Forelimb muscle (tissue), 1 donor: ENCODE results near the gene PDIA2. TPM values are rescaled to one million over a fixed set of nuclear protein-coding genes. Genes with fewer than 3 reads are reported as not detected.
"Not testable (repeated sequence)": the region's sequence is repeated elsewhere in the genome, so short reads cannot be mapped to it uniquely, and the experiment has no call there.

Experiments used
- DNase-seq: peaks from one replicate; pipeline ENCODE4 v3.0.0-alpha.2; 2013; ENCODE audit warnings: low read depth
- polyA plus RNA-seq: library from polyadenylated mRNA; unstranded; fragments of 120-200 nt; gene quantifications from one replicate; pipeline ENCODE4 v1.2.1, GENCODE V29; 2013; ENCODE audit not compliant: insufficient read length

The PDIA2 gene
- polyA plus RNA-seq = 0.68 TPM

GRCh38 chr16:283033-283805 lies at the start of gene PDIA2:
PDIA2 (plus strand) TSS chr16:283164; CDS start chr16:283170, 6 bp downstream.
- DNase-seq = no peak

GRCh38 chr16:234468-235305 lies 48.3 kb upstream of the PDIA2 start, which contains the start of gene FAM234A:
FAM234A (plus strand) TSS chr16:234821; CDS start chr16:254414, 19,593 bp downstream.
- peak; percentile 77 for DNase-seq

GRCh38 chr16:239948-240277 lies 43.1 kb upstream of the PDIA2 start:
- DNase-seq = no peak

GRCh38 chr16:240559-240958 lies 42.4 kb upstream of the PDIA2 start:
- DNase-seq = no peak

- no peak for DNase-seq
Measured at GRCh38 chr16:242281-242680, 40.7 kb upstream of the PDIA2 start.

- no peak for DNase-seq
Measured at GRCh38 chr16:243348-243747, 39.6 kb upstream of the PDIA2 start.

- DNase-seq = no peak
Measured at GRCh38 chr16:245105-245504, 37.9 kb upstream of the PDIA2 start.

GRCh38 chr16:247027-247426 lies 35.9 kb upstream of the PDIA2 start:
- no peak for DNase-seq

GRCh38 chr16:249431-249830 lies 33.5 kb upstream of the PDIA2 start:
- no peak for DNase-seq

- no peak for DNase-seq
Measured at GRCh38 chr16:252366-253337, 30.3 kb upstream of the PDIA2 start.

- DNase-seq = no peak
Measured at GRCh38 chr16:253833-254232, 29.1 kb upstream of the PDIA2 start.

GRCh38 chr16:254461-254860 lies 28.5 kb upstream of the PDIA2 start:
- no peak for DNase-seq

- no peak for DNase-seq
Measured at GRCh38 chr16:255183-255582, 27.8 kb upstream of the PDIA2 start.

- DNase-seq = not testable (repeated sequence)
Measured at GRCh38 chr16:258091-258490, 24.9 kb upstream of the PDIA2 start.

- no peak for DNase-seq
Measured at GRCh38 chr16:259226-259625, 23.7 kb upstream of the PDIA2 start.

- DNase-seq = no peak
Measured at GRCh38 chr16:259814-260253, 23.1 kb upstream of the PDIA2 start.

GRCh38 chr16:260326-260725 lies 22.6 kb upstream of the PDIA2 start:
- DNase-seq = no peak

GRCh38 chr16:261031-261691 lies 21.8 kb upstream of the PDIA2 start:
- no peak for DNase-seq

GRCh38 chr16:262121-262745 lies 20.7 kb upstream of the PDIA2 start:
- no peak for DNase-seq

- no peak for DNase-seq
Measured at GRCh38 chr16:263182-263774, 19.7 kb upstream of the PDIA2 start.
